ENCODE measurements around the gene ABHD16A. TPM values are rescaled to one million over a fixed set of nuclear protein-coding genes. Genes with fewer than 3 reads are reported as not detected.

The ABHD16A gene
- polyA plus RNA-seq, 1 donor from 2014 or later = 130 TPM

DNA sequence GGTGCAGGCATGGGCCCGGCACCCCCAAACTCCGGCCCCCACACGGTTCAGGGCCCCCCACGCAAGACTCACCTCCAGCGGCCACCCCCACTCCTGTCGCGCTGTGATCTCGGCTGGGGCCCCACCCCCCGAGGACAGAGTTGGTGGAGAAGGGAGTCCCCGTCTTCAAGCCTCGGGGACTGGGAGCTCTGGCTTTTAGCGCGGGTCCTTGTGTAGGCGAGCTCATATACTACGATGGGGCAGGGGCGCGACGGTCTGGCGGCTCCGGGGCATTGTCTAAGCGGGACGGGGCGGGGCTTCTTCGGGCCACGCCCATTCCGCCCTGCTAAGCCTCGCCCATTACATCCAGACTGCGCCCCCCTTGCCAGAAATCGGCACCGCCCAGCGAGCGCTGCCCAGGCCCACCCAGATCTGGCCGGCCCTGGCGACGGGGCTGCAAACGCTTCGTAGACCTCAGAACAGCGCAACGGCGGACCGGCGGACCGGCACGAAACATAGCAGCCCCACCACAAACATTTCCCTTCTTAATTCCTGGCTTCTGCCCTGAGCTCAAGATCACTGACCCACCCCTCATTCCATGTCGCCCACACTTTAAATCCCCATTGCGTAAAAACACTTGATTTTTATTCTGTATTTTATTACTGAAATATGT, 27.0 kb upstream of the ABHD16A start:
- Histone ChIP-seq H2AFZ (ENCODE audit: low read depth, low read length) (peak overlapping the region; percentile 97), H3F3A (ENCODE audit: insufficient read depth, low read length, poor library complexity, severe bottlenecking) (no peaks in the 10 kb centered on the region), H3K27ac (ENCODE audit: low read length) (peak overlapping the region; percentile 76), H3K9me3 (ENCODE audit: low read length) (no peaks in the 10 kb centered on the region), H3K9ac (ENCODE audit: low read length) (peak overlapping the region; percentile 96), H3K36me3 (ENCODE audit: insufficient read depth, low read length) (no peaks in the 10 kb centered on the region), H3K4me3 (ENCODE audit: low read length) (peak overlapping the region; percentile 92), H3K4me2 (ENCODE audit: low read length) (peak overlapping the region; percentile 51), H3K9me2 (ENCODE audit: insufficient read depth, low read length) (no peaks in the 10 kb centered on the region), H3K27me3 (ENCODE audit: insufficient read depth, low read depth, low read length) (no peaks in the 10 kb centered on the region), H3K79me2 (replicated peaks; ENCODE audit: insufficient read depth, low read length) (peaks cover 24% of the 10 kb centered on the region), H4K20me1 (ENCODE audit: insufficient read depth) (no peaks in the 10 kb centered on the region)
- TF ChIP-seq MXI1 (conservative IDR thresholded peaks at IDR 0.05; ENCODE audit: poor library complexity, severe bottlenecking) = peak; percentile 5
- TF ChIP-seq, protein P1, sequence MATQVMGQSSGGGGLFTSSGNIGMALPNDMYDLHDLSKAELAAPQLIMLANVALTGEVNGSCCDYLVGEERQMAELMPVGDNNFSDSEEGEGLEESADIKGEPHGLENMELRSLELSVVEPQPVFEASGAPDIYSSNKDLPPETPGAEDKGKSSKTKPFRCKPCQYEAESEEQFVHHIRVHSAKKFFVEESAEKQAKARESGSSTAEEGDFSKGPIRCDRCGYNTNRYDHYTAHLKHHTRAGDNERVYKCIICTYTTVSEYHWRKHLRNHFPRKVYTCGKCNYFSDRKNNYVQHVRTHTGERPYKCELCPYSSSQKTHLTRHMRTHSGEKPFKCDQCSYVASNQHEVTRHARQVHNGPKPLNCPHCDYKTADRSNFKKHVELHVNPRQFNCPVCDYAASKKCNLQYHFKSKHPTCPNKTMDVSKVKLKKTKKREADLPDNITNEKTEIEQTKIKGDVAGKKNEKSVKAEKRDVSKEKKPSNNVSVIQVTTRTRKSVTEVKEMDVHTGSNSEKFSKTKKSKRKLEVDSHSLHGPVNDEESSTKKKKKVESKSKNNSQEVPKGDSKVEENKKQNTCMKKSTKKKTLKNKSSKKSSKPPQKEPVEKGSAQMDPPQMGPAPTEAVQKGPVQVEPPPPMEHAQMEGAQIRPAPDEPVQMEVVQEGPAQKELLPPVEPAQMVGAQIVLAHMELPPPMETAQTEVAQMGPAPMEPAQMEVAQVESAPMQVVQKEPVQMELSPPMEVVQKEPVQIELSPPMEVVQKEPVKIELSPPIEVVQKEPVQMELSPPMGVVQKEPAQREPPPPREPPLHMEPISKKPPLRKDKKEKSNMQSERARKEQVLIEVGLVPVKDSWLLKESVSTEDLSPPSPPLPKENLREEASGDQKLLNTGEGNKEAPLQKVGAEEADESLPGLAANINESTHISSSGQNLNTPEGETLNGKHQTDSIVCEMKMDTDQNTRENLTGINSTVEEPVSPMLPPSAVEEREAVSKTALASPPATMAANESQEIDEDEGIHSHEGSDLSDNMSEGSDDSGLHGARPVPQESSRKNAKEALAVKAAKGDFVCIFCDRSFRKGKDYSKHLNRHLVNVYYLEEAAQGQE (IDR thresholded peaks at IDR 0.05; ENCODE audit: borderline replicate concordance) = no peak
- no peak for TF ChIP-seq EZH2 (IDR thresholded peaks at IDR 0.05; ENCODE audit: borderline replicate concordance, insufficient read depth, low read length, poor library complexity, severe bottlenecking)
- peak; percentile 89 for TF ChIP-seq POLR2AphosphoS5 (IDR thresholded peaks at IDR 0.05)
- TF ChIP-seq, protein P2, sequence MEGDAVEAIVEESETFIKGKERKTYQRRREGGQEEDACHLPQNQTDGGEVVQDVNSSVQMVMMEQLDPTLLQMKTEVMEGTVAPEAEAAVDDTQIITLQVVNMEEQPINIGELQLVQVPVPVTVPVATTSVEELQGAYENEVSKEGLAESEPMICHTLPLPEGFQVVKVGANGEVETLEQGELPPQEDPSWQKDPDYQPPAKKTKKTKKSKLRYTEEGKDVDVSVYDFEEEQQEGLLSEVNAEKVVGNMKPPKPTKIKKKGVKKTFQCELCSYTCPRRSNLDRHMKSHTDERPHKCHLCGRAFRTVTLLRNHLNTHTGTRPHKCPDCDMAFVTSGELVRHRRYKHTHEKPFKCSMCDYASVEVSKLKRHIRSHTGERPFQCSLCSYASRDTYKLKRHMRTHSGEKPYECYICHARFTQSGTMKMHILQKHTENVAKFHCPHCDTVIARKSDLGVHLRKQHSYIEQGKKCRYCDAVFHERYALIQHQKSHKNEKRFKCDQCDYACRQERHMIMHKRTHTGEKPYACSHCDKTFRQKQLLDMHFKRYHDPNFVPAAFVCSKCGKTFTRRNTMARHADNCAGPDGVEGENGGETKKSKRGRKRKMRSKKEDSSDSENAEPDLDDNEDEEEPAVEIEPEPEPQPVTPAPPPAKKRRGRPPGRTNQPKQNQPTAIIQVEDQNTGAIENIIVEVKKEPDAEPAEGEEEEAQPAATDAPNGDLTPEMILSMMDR (IDR thresholded peaks at IDR 0.05; ENCODE audit: poor library complexity, severe bottlenecking) = peak; percentile 42
- TF ChIP-seq RAD21 (conservative IDR thresholded peaks at IDR 0.05) = peak; percentile 19
- no peak for TF ChIP-seq SMC3 (conservative IDR thresholded peaks at IDR 0.05; ENCODE audit: poor library complexity)
- TF ChIP-seq TAF1 (IDR thresholded peaks at IDR 0.05; ENCODE audit: low read depth) = no peak
- TF ChIP-seq EP300 (conservative IDR thresholded peaks at IDR 0.05; ENCODE audit: poor library complexity, severe bottlenecking) = no peak

DNA sequence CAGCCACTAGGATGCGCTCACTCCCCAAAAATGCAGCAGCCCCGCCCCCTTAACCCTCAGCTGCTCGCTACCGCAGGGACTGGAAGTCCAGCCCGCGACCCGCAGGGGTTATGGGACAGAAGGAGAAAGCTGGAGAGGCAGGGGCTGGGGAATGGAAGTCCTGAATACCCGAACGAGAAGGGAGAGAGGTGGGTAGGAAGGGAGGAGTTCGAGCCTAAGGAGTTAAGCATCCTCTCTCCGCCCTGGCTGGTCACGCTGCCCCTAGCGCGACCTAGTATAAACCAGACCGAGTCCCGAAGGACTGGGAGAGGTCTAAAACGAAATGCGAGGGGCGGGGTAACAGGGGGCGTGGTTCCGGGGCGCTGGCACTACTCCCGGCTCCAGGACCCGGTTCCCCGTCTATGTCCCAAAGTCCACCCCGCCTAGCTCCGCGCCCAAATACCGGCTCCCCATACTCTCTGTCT, 26.4 kb upstream of the ABHD16A start:
- no peaks in the 10 kb centered on the region for H3K9me3 ChIP-seq (ENCODE audit: low read length)
- H3K4me3 ChIP-seq (ENCODE audit: low read length) = peak overlapping the region; percentile 92
- peak overlapping the region; percentile 96 for H3K9ac ChIP-seq (ENCODE audit: low read length)
- peak overlapping the region; percentile 76 for H3K27ac ChIP-seq (ENCODE audit: low read length)
- H3F3A ChIP-seq (ENCODE audit: insufficient read depth, low read length, poor library complexity, severe bottlenecking) = no peaks in the 10 kb centered on the region
- H2AFZ ChIP-seq (ENCODE audit: low read depth, low read length) = peak overlapping the region; percentile 97
- H3K27me3 ChIP-seq (ENCODE audit: insufficient read depth, low read depth, low read length) = no peaks in the 10 kb centered on the region
- H3K36me3 ChIP-seq (ENCODE audit: insufficient read depth, low read length) = no peaks in the 10 kb centered on the region
- no peaks in the 10 kb centered on the region for H4K20me1 ChIP-seq (ENCODE audit: insufficient read depth)
- H3K9me2 ChIP-seq (ENCODE audit: insufficient read depth, low read length) = no peaks in the 10 kb centered on the region
- peaks cover 24% of the 10 kb centered on the region for H3K79me2 ChIP-seq (replicated peaks; ENCODE audit: insufficient read depth, low read length)
- TF ChIP-seq MXI1 (conservative IDR thresholded peaks at IDR 0.05; ENCODE audit: poor library complexity, severe bottlenecking) (peak; percentile 52), POLR2AphosphoS5 (IDR thresholded peaks at IDR 0.05) (no peak), SMC3 (conservative IDR thresholded peaks at IDR 0.05; ENCODE audit: poor library complexity) (peak; percentile 80), EZH2 (IDR thresholded peaks at IDR 0.05; ENCODE audit: borderline replicate concordance, insufficient read depth, low read length, poor library complexity, severe bottlenecking) (no peak), EP300 (conservative IDR thresholded peaks at IDR 0.05; ENCODE audit: poor library complexity, severe bottlenecking) (peak; percentile 15), RAD21 (conservative IDR thresholded peaks at IDR 0.05) (peak; percentile 84), TAF1 (IDR thresholded peaks at IDR 0.05; ENCODE audit: low read depth) (no peak)
- TF ChIP-seq, protein P2 (IDR thresholded peaks at IDR 0.05; ENCODE audit: poor library complexity, severe bottlenecking) = peak; percentile 95
- TF ChIP-seq, protein P1 (IDR thresholded peaks at IDR 0.05; ENCODE audit: borderline replicate concordance) = peak; percentile 0
- peak overlapping the region; percentile 92 for H3K4me2 ChIP-seq (ENCODE audit: low read length)

All from neural cell (in vitro differentiated cells).